Mucosa of descending colon (tissue), 3 donors: ENCODE measurements around the gene LRP2. TPM values are rescaled to one million over a fixed set of nuclear protein-coding genes. Genes with fewer than 3 reads are reported as not detected.

Experiments
- ATAC-seq: fragments of 200-7000 bp; cut with Tn5 transposase; one replicate; pipeline ENCODE4 v1.9.1; 2020; ENCODE audit warnings: mild to moderate bottlenecking, moderate library complexity
- DNase-seq, 3 donors: peaks; one replicate each; pipeline ENCODE4 v3.0.0-alpha.2; 2020
- H3K36me3 ChIP-seq: fragments of 200-600 bp; one replicate; pipeline ENCODE4 v1.8.0; 2021; ENCODE audit warnings: low read depth, mild to moderate bottlenecking
- H3K4me1 ChIP-seq: fragments of 200-600 bp; one replicate; pipeline ENCODE4 v1.8.0; 2021; ENCODE audit warnings: low read depth, mild to moderate bottlenecking
- H3K4me3 ChIP-seq: fragments of 200-600 bp; one replicate; pipeline ENCODE4 v1.8.0; 2021; ENCODE audit warnings: mild to moderate bottlenecking
- H3K9me3 ChIP-seq: fragments of 200-600 bp; one replicate; pipeline ENCODE4 v1.8.0; 2021; ENCODE audit warnings: mild to moderate bottlenecking
- intact Hi-C, 2 donors: fragments of 100-400 bp; cut with DNase I in 1 of 2; cut with micrococcal nuclease in 1 of 2; formaldehyde crosslinking; loops; one replicate each; pipeline versions ENCODE4 v1.11.0 to v1.11.1; 2022; cut with DNase I, micrococcal nuclease
- total RNA-seq, 3 donors: library from RNA; stranded (reverse); fragmentation: NEBNext Ultra II Directional in 2 of 3; extraction: Animal tissue kit (Norgen Biotek cat#: 25700) in 2 of 3; gene quantifications; one replicate each; pipeline versions ENCODE4 v1.2.1 to v1.2.4, GENCODE V29; 2021 to 2023
- TF ChIP-seq, protein P1 (sequence below): fragments of 200-600 bp; IDR thresholded peaks from one replicate; pipeline ENCODE4 v1.8.0; 2022; ENCODE audit warnings: antibody characterized with exemption, mild to moderate bottlenecking
- donor health status: DM: no; HTN: no; CAD: no; lungs with moderate emphysema.
- donor health status: DM: no; HTN: no; CAD: no.
- donor health status: DM: no; HTN: yes; CAD: no.

LRP2 gene
- total RNA-seq, 3 donors from 2014 or later = 0.06 TPM; not detected in 2

DNA sequence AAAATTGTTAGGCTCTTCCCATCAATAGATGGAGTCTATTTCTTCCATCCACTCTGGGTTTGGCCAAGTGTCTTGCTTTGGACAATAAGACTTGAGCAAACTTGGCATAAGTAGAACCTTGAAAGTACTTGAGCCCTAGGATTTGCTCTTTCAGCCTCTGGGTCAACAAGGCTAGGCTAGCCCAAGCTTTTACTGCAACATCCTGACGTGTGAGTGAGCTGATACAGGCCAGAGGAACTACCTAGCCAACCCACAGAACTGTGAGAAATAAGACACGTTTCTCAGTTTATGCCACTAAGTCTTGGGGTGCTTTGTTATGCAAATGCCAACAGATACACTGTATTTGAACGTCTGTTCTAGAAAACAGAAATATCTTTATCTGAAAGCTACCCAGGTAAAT lies 71.9 kb downstream of the LRP2 start:
- H3K36me3 ChIP-seq = no peaks in the 10 kb centered on the region
- no peaks in the 10 kb centered on the region for H3K4me1 ChIP-seq
- TF ChIP-seq, protein P1, sequence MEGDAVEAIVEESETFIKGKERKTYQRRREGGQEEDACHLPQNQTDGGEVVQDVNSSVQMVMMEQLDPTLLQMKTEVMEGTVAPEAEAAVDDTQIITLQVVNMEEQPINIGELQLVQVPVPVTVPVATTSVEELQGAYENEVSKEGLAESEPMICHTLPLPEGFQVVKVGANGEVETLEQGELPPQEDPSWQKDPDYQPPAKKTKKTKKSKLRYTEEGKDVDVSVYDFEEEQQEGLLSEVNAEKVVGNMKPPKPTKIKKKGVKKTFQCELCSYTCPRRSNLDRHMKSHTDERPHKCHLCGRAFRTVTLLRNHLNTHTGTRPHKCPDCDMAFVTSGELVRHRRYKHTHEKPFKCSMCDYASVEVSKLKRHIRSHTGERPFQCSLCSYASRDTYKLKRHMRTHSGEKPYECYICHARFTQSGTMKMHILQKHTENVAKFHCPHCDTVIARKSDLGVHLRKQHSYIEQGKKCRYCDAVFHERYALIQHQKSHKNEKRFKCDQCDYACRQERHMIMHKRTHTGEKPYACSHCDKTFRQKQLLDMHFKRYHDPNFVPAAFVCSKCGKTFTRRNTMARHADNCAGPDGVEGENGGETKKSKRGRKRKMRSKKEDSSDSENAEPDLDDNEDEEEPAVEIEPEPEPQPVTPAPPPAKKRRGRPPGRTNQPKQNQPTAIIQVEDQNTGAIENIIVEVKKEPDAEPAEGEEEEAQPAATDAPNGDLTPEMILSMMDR = no peak
- intact Hi-C loops = no loop called here
- no peak for ATAC-seq
- H3K9me3 ChIP-seq = no peaks in the 10 kb centered on the region
- no peak overlapping the region for H3K4me3 ChIP-seq
- DNase-seq = no peak

DNA sequence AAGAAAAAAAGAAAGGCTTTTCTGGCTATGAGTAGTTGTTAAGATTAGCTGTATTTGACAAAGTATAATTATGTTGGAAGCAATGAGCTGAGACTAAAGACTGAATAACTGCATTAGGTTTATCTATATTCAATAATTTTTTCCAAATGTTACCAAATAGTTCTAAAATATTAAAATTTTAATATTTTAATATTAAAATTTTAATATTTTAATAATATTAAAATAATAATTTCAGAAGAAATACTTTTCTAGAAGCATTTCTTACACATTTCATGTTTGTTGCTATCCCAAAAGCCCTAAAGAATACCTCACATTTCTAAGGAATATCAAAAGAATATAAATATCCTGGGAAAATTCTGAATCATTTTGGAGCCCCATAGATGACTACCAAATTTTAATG lies 74.7 kb downstream of the LRP2 start:
- Histone ChIP-seq H3K4me3 (no peak overlapping the region), H3K4me1 (no peaks in the 10 kb centered on the region), H3K36me3 (no peaks in the 10 kb centered on the region), H3K9me3 (no peaks in the 10 kb centered on the region)
- no peak for DNase-seq
- intact Hi-C loops = no loop called here
- ATAC-seq = no peak
- TF ChIP-seq, protein P1 = no peak

DNA sequence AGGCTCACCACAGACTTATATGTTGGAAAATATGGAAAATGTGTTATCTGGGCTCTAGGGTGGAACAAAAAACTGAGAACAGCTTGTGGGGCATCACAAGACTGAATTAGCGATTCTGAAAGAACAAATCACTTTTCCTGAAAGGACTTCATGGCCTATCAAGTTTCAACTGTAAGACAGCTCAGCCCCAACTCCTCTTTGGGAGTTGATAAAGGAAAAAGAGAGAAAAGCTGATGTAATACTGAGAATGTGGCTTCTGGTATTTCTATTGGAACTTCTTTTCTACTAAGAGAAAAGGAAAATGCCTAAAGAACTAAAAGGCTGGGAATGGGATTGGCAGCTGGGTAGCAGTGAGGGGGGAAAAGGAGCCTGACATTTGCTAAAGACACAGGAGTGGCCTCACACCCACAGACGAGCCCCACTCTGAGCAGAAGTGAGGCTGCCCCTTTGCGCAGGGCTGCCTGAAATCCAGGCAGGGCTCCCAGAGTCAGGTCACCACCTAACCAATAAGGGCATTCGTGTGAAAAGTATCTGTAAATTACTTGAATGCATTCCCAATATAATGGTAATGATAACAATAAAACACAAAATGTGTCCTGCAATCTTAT lies 75.6 kb downstream of the LRP2 start:
- intact Hi-C loops = no loop called here
- DNase-seq (no peak), ATAC-seq (no peak)
- Histone ChIP-seq H3K4me1 (no peaks in the 10 kb centered on the region), H3K9me3 (no peaks in the 10 kb centered on the region), H3K36me3 (no peaks in the 10 kb centered on the region), H3K4me3 (no peak overlapping the region)
- TF ChIP-seq, protein P1 = no peak

DNA sequence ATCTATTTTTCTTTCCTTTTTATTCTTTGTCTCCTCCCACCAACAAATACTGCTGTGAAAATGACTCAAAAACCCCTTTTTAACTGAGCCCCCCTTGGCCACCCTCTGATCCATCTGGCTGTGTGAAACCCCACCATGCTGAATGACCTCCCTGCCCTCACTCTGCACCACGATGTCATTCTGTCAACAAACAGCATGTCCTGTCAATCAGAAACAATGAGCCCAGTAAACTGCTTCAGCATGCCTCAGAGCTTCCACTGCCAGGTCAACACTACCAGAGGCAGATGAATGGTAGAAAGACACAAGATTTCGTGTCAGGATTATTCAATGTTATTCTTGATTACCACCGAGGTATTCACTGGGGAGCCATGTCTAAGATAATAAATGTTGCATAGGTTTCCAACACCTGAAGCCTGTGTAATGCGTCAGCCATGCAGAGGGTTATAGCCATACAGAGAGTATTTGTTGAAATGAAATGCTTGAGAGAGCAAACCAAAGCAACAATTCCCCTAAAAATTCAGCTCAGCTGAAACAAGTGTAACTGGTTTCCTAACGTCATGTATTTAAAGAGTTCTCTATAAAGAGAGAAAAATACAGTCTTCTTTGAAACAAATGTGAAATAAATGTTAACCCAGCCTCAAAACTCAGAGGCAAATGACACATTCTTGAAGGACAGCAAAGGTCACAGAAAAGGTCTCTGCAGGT lies 76.7 kb downstream of the LRP2 start:
- intact Hi-C loops = no loop called here
- Histone ChIP-seq H3K4me1 (no peaks in the 10 kb centered on the region), H3K9me3 (no peaks in the 10 kb centered on the region), H3K36me3 (no peaks in the 10 kb centered on the region), H3K4me3 (no peak overlapping the region)
- TF ChIP-seq, protein P1 = no peak
- ATAC-seq (no peak), DNase-seq (no peak)

DNA sequence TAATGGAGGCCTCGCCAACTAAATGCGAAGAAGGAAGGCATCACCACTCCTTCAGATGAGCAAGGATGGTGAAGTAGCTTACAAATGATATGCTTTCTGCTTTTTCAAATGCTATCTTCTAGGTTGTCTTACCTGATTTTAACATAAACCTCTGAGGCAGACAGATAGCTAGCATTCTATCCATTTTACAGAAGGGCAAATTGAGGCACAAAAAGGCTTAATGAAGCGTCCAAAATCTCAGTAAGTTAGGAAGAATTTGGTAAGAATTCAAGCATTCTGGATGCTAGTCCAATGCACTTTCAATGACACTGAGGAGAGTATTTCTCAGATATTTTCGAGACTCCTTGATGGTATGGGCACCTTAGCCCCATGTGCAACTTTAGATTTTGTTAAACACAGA lies 81.8 kb downstream of the LRP2 start:
- ATAC-seq (no peak), DNase-seq (no peak)
- Histone ChIP-seq H3K4me1 (no peaks in the 10 kb centered on the region), H3K36me3 (no peaks in the 10 kb centered on the region), H3K9me3 (no peaks in the 10 kb centered on the region), H3K4me3 (no peak overlapping the region)
- intact Hi-C loops = no loop called here
- TF ChIP-seq, protein P1 = no peak
